ENCODE measurements around the gene RTP2.

The RTP2 gene

DNA sequence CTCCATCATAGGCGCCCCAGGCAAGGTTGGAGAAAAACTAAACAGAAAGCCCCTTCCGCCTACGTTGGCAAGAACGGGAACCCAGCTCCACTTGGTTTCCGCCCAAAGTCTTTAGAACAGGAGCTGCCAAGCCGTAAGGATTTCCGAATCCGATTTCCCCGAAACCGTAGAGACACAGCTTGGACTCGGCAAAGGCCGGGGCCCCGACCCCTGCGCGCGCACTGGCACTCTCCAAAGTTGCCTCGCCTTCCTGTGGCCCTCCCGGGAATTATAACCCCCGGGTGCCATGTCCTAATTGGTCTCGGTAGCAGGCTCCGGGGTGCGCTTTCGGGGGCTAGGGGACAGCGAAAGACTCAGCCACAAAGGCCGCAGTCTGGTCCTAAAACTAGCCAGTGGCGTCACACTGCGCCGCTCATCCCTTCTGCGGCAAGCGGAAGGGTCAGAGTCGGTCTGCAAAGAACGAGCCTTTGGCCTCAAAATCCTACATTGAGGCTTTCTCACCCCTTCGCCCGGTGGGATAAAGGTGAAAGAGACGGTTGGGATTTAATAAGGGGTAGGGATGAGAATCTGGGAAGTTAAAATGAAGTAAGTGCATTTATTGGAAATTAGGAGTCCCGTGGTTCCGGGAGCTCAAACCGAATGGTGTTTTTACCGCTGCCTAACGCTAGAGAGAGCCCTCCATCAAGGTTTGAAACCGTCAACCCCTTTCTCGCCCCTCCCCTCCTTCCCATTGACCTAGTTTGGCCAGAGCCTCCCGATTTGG, 36.2 kb upstream of the RTP2 start:
- FAIRE-seq = no peak

DNA sequence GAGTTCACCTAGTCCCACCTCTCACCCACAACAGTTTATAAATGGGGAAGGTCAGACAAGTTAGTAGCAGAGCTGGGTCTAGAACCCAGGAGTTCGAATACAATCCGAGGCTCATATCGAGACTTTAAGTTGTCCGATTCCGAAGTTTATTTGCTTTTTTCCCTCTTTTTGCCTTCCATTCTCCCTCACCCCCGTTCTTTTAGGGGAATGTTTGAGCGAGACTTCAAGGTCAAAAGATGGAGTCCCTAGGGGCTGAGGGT, 35.6 kb upstream of the RTP2 start:
- FAIRE-seq = no peak

DNA sequence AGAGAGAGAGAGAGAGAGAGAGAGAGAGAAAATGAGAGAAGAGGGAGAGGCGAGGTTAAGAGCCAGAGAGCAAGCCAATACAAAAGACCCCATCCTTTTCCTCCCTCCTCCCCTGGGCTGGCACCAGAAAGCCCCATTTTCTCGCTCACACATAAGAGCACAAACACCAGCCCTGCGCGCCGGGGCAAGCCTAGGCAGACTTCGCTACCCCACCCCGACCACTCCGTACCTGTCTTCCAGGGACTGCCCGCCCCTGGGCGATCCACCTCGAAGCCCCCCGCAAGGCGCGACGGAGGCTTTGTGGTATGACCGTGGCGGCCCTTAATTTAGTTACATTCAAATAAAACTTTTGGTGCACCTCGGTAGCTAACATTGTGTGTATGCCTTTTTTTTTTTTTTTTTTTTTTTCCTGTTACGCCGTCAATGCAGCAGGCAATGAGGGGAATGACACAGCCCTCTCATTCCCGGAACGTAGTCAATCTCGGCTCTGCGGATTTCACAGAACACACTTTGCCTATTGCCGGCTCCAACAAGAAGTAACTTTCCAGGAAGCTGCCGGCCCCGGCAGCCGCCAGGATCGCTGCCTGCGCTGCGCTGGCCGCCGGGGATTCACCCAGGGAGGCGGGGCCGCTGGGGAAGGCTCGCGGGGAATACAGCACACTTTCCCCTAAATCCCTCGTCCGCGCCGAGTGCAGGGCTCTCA, 35.2 kb upstream of the RTP2 start:
- FAIRE-seq = no peak

DNA sequence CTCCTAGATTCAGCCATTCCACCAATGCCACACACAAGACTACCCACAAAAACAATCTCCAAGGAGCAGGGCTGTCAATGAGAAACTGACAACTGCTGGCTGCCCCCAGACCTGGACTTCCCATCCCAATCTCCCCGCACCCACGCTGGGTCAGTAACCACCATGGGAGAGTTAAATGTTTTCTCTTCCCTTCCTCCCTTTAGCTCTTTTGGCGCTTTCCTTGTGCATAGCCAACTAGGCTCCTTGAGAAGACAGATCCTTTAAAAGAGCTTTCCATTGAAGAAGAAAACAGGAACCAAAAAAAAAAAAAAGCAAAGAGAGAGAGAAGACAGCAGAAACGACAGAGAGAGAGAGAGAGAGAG, 34.6 kb upstream of the RTP2 start:
- FAIRE-seq = no peak

DNA sequence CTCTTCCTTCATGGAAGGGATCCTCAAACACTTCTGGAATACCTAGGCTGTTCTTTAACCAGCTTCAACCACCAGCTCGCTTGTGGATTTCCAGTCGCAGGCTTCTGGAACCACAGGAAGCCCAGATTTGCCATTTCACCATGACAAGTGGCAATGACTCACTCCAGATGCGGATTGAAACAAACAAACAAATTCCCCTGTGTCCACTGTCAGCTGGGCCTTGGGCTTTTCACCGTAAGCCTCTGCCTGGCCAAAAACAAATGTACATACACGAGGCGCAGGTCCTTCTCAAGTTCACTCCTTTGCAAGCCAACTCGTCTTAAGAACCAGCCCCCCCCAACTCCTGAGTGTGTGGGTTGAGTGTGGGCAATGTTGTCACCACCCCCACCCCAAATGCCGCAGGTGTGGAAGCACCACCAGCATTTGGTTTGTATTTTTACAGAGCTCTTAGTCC, 34.1 kb upstream of the RTP2 start:
- no peak for FAIRE-seq

DNA sequence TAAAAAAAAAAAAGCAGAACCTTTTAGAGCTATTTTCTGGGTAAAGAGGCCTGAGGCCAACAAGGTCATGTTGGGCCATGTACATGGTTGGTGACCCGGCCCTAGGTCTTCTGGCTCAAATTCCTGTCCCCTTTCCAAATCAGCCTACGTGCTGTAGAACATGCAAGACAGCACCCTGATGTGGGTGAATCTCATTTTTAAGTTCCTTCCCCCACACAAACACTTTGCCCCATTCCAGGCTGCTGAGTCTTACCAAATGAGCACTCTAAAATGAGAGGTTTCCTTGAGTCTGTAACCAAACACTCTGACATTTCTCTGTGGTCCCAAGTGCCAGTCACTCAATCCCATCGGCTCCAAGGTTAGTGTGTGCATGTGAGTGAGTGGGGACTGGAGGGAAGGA, 33.5 kb upstream of the RTP2 start:
- no peak for FAIRE-seq

DNA sequence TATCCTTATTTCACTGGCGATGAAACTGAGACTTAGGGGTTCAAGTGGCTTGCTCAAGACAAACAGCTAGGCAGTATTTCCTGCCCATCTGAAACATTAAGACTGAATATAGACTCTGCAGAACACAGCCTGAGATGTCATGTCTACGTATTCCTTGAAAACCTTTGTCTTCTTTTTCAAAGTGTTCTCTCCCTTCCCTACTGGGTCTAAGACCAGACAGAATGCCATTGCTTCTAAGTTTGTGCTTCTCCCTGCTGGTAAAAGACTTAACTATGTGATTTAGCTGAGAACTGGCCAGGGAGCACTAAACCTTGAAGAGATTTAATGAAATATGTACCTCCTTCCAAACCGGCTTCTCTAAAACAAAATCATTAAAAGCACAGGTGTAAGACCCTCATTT, 33.0 kb upstream of the RTP2 start:
- no peak for FAIRE-seq

DNA sequence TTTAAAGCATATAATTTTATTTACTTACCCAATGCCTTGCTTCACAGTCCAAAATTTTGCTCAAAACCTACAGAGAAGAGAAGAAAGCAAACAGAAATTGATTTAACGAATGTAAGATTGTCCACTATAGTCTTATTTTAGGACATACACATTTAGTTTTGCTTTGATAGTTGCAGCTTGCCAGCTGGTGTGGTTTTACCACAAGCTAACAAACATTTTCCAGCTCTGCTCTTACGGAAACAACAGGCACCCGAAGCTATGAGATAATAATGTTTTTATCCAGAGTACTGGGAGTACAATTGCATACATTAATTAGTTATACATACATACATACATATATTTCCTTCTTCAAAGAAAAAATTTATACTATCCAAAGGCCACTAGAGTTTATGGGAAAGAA, 32.5 kb upstream of the RTP2 start:
- FAIRE-seq = no peak

DNA sequence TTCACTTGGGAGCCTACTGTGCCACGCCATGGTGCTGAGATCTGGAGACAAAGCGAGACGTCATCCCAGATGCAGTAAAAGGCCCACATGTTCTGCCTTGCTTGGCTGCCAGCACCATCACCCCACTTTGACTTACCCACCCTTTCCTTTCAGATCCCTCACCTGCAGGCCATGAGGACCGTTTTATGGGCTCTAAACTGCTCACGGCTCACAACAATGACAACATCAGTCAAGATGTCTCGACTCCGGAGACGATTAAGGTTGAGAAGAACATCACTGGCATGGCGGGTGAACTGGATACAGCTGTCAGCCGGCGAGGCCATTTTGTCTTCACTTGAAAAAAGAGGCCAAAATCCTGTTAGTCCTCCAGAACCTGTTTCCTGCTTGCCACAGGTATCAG, 31.0 kb upstream of the RTP2 start:
- no peak for FAIRE-seq

DNA sequence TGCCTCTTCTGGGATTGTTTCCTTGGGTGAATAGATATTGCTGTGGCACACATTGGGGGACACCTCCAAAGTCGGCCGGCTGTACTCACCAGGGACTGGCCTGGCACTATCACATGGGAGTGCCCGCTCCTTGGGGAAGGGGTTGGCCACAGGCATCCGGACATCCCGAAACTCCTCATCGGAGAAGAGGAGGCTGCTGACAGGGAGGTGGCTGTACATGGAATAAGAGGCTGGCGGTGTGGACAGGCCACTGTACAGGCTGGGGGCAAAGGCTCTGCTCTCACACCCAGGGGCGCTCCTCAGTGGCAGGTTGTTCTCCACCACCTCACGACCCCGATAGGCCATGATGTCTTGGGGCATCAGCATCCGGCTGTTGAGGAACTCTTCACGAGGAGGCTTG, 27.2 kb upstream of the RTP2 start:
- FAIRE-seq = no peak

DNA sequence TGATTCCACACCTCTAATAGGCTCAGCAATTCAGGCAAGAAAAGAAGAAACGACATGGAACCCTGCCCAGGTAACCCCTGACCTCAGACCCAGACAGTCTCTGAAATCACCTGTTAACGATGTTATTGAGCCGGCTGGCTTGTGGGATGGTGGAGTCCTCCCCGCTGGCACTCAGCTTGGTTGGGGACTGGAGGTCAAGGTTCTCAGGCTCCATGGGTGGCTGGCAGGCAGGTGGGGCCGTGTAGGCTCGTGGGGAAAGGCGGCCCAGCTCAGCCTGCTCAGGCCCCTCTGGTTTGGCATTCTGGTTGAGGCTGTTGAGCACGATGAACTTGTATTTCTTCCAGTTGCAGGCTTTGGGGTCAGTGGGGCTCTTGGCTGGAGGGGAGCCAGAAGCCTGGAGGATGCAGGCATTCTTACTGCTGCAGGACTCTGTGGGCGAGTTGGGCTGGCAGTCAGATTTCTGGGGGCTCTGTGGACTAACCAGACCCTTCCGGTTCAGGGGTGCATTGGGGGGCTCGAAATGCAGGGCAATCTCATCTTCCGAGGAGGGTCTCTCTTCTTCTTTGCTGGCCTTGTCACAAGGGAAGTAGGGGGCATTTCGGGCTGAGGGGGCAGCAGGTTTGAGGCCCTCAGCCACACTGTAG, 26.7 kb upstream of the RTP2 start:
- FAIRE-seq = no peak

DNA sequence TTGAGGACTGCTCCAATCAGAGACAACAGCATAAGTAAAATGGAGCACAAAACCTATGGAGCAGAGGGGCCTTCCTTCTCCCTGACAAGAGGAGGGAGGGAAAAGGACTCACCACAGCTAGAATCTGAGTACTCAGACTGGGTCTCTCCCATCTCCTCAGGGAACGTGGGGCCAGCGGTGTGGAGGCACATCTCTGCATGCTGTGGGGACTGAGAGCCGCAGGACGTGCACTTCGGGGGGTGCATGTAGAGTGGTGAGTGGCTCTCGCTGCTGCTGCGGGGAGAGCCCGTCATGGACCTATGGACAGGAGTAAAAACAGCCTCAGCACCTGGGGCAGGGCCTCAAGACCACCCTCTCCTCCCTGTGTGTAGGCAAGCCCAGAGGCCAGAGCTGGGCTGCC, 25.9 kb upstream of the RTP2 start:
- no peak for FAIRE-seq

DNA sequence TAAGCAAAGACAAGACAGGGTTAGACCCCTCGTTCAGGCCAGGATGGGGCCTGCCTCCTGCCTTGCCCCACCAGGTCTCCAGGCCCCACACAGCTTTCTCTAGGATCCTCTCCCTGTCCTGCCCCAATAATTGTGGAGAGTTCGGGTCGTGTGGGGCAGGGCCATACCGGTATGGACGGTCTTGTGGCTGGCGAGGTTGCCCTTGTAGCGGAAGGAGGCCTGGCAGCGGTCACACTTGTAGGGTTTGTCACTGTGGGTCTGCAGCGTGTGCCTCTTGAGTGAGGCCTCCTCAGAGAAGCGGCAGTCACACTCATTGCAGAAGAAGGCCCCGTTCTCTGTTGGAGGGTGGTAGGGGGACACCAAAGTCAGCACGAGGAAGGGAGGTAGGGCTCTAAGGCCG, 24.2 kb upstream of the RTP2 start:
- no peak for FAIRE-seq

DNA sequence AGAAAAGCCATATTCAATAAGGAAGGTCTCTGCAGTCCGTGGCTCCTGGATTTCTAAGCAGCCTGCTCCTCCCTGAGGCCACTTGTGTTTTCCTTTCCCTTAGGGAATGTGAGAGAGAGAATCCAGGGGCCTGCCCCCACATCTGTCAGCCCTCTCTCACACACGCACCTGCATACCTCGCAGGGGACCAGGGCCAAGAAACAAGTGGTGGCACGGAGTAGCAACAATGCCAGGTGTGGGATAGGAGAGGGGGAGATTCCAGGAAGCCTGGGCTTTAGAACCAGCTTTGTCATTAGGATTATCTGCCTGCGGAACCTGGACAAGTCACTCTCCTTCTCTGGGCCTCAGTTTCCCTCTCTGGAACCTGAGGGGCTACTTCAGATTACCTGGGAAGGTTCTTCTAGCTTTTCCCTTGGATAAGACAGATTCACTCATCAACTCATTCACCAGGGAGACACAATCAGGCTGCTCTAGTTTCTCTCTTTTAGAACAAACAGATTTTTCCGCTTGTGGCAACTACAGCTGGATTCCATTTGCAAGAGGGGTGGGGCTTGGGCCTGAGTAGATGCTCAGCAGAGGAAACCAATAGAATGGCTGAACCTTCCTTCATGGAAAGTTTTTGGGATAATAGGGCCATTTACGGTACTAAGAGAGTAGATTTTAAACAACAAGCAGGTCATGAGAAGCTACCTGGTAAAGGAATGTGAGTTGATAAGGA, 23.5 kb upstream of the RTP2 start:
- FAIRE-seq = no peak

DNA sequence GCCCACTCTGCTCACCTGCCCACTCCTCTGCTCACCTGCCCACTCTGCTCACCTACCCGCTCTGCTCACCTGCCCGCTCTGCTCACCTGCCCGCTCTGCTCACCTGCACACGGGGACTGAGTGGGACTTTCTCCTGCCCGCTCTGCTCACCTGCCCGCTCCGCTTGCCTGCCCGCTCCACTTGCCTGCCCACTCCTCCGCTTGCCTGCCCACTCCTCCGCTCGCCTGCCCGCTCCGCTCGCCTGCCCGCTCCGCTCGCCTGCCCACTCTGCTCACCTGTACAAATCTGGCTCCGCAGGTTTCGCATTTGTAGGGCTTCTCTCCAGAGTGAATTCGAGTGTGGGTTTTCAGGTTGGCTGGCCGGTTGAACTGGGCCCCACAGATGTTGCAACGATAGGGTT, 22.9 kb upstream of the RTP2 start:
- no peak for FAIRE-seq

DNA sequence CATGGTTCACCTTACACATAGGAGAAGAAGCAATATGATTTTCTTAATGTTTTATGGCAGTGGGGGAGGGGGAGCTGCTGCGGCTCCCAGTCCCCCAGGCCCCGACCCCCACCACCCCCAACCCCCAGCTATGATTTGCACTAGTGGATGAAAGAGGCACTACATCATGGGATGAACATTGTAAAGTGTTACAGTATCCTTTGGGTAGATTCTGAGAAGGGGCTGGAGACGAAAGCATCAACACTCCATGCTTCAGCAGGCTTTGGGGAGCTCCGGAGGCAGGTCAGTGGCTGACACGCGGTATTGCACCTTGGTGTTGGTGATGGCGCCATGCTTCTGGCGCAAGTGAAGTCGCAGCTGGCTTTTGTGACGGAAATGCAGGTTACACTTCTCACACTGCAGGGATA, 19.9 kb upstream of the RTP2 start:
- no peak for FAIRE-seq

DNA sequence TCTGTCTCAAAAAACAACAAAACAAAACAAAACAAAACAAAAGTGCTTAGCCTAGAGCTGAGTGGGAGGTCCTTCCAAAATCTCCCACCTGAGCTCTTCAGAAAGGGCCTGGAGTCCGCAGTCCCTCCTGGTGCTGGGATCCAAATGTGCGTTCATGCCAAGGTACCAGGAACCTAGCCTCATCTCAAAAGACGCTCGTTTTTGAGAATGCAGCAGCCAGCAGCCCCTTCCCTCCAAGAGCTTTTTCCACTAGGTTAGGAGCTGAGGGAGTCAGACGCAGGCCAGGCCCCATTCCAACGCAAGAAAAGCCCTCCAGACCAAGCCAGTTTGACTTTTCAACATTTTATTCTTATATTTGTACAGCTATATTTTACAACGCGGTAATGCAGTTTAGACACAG, 18.7 kb upstream of the RTP2 start:
- no peak for FAIRE-seq

DNA sequence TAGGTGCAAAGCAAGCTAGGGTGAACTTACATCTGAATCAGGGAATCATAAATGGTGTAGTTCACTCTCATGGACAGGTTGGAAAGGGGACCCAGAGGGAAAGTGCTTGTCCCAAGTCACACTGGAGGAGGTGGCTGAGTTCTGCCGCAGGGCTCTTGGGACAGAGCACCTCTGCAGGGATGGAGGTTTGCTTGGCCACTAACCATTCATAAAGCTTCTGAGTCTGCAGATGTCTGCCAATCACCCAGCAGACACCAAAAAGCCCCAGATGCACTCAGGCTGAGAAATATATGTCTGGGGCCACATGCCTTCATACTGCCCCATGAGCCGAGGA, 17.9 kb upstream of the RTP2 start:
- no peak for FAIRE-seq

DNA sequence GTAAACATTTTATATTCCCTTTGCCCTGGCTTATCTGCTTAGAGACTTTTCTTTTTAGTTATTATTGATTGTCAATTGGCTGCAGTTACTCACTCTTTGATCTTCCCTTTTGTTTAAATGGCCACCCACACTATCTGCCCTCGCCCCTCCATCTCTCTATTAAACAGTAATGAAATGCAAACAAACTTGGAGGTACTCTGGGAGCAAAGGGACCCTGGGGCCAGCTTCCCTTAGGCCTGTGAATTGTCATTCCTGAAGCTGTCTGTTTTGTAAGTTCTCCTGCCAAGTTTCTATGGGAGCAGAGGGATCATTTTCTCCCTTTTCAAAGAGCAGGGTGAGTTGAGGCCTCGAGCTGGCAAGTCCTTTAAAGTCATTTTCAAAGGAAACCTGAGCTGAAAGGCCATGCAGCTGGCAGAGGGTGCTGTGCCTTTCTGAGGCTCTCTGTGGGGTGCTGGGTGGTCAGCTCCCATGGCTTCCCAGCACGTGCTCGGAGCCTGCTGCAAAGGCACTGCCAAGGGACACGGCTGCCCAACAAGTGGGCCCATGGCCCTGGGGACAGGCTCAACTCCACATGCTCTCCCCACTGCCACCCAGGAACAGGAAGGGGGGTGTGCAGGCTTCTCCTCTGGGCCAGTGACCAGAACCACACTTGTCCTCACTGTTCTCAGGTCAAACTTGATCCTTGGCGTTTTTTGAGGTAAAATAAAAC, 17.4 kb upstream of the RTP2 start:
- FAIRE-seq = no peak

DNA sequence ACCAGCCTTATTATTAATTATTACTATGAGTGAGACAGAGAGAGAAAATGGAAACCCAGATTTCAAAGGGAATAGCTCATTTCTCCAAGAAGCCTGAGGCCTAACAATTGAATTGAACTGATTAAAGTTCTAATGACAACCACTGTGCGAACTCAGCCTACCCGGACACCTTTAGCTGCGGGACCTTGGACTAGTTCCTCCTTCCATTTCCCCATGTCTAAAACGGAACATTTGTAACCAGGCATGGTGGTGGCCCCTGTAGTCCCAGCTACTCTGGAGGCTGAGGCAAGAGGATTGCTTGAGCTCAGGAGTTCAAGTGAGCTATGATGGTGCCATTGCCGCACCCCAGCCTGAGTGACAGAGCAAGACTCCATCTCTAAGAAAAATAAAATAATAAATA, 16.4 kb upstream of the RTP2 start:
- FAIRE-seq = no peak

DNA sequence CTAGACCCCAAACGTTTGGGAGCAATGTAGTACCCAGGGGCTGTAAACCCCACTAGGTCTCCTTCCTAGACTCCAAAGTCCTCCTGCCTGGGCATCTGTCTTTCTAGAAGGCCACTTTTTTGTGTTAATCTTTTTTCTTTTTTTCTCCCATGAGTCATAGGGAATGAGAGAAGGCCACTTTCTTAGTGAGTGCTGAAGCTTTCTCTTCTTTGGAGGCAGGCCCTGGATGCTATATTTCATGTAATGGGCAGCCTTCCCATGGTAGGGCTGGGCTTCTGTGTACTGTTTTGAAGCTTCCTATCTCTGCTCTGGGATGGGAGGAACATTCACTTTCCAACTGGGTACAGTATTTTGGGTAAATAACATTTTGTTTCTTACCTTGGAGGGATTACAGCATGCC, 15.2 kb upstream of the RTP2 start:
- FAIRE-seq = no peak

DNA sequence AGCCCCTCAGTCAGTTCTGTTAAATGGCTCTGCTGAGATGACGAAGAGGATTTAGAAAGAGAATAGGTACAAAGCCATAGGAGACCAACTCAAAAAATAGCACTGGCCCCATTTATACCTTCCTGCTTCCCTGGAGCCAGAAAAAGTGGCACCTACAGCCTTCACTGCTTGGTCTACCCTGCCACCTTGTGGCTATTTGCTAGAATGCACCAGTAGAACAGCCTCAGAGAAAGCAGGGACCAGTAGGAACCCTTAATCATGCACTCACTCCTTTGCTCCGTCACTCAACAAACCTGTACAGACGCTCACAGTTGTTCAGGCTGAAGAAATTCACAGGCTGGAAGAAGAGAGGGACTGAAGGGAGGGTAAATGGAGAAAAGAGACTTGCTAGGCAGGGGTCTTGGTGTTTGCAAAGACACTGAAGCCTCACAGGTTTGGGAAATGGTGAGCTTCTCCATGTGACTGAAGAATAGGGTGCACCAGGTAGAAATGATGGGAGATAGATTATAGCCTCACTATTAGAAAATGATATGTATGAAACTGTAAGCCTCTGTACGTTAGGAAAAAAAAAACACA, 12.1 kb upstream of the RTP2 start:
- FAIRE-seq = no peak

DNA sequence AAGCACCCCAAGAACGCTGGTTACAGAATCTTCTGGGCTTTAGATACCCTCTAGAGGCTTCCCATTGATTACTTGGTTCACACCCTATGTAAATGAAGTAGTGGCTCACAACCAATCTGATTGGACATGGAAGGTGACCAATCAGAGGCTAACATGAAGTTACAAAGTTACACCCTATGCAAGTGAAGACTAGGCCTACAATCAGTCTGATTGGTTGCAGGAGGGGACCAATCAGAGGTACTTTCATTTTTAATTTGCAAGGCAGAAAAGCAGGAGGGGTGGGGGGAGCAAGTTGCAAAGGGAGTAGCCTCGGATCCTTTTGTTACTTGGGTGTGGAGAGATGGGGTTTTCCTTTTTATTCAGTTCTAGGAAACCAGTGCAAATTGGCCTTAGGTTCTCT, 11.1 kb upstream of the RTP2 start:
- no peak for FAIRE-seq

All from TTC549 (cell line).